K562 (cell line): Measurements from ENCODE around the gene SUV39H2. TPM values are rescaled to one million over a fixed set of nuclear protein-coding genes. Genes with fewer than 3 reads are reported as not detected.

ENCODE experiments used
- ATAC-seq: fragments of 200-7000 bp; cut with Tn5 transposase; 3 replicates; pipeline ENCODE4 v1.9.1; 2020; ENCODE audit warnings: moderate library complexity
- BruUV-seq: library from RNA; stranded (reverse); fragments of 400-500 nt; replicated peaks from 2 replicates; lab custom pipeline; 2021; lab: Mats Ljungman, UMichigan
- CTCF ChIA-PET: fragments of 300-600 bp; formaldehyde crosslinking; extraction: SDS; loops from one replicate; lab custom pipeline; 2021; ENCODE audit warnings: low intra/inter-chr PET ratio; lab: Yijun Ruan, JAX
- POLR2A ChIA-PET: fragments of 300-600, 350-650 bp; sonication (Branson Sonifier 250); formaldehyde crosslinking; extraction: SDS; loops from one replicate; lab custom pipeline; 2021; ENCODE audit warnings: antibody characterized with exemption, inconsistent platforms; lab: Yijun Ruan, JAX
- DNase-seq, 4 experiments: peaks; one replicate each; pipeline versions ENCODE4 v3.0.0 to v3.0.0-alpha.2; 2011 to 2018; ENCODE audit warnings: low spot score in 3 of 4, mixed read lengths in 3 of 4; ENCODE audit errors: extremely low read depth in 1 of 4
- FAIRE-seq: peaks from 2 replicates; lab custom pipeline; 2011; peaks lifted over from hg19 to GRCh38; lab: Jason Lieb, UNC
- H2AFZ ChIP-seq: 2 replicates; pipeline ENCODE4 v1.6.0; 2011; ENCODE audit warnings: low read depth, low read length, control low read depth, inconsistent platforms
- H3K27ac ChIP-seq: fragments of 200-600 bp; 3 replicates; pipeline ENCODE4 v1.8.0; 2011; ENCODE audit warnings: low read depth, mild to moderate bottlenecking, control low read depth, inconsistent platforms, low read length, moderate library complexity, mixed read lengths; ENCODE audit errors: extremely low read depth
- H3K27me3 ChIP-seq, 2 experiments: fragments of 300-600 bp in 1 of 2; 2 replicates in 1 of 2; 3 replicates in 1 of 2; pipeline versions ENCODE4 v1.6.0 to v1.8.0; 2011; ENCODE audit warnings: inconsistent platforms in 2 of 2, low read length in 2 of 2, mild to moderate bottlenecking in 1 of 2, mixed read lengths in 1 of 2, moderate library complexity in 1 of 2; ENCODE audit not compliant: control insufficient read depth in 2 of 2, insufficient read depth in 2 of 2
- H3K36me3 ChIP-seq: fragments of 300-600 bp; 3 replicates; pipeline ENCODE4 v1.8.0; 2011; ENCODE audit warnings: mild to moderate bottlenecking, low read length, inconsistent platforms; ENCODE audit not compliant: control insufficient read depth, insufficient read depth
- H3K4me1 ChIP-seq, 2 experiments: fragments of 200-600 bp in 1 of 2; replicated peaks in 1 of 2; 2 replicates in 1 of 2; 3 replicates in 1 of 2; pipeline versions ENCODE4 v1.5.1 to v1.8.0; 2011; ENCODE audit warnings: inconsistent platforms in 2 of 2, low read length in 2 of 2, mild to moderate bottlenecking in 1 of 2, mixed read lengths in 1 of 2, moderate library complexity in 1 of 2; ENCODE audit not compliant: control insufficient read depth in 2 of 2, insufficient read depth in 2 of 2
- H3K4me2 ChIP-seq: 2 replicates; pipeline ENCODE4 v1.6.1; 2011; ENCODE audit warnings: low read length, control low read depth, inconsistent platforms, mixed read lengths; ENCODE audit not compliant: insufficient read depth
- H3K4me3 ChIP-seq: fragments of 200-600 bp; sonication (generic), shearing (Covaris generic); 2 replicates; pipeline ENCODE4 v1.5.1; 2016; ENCODE audit warnings: control low read depth, inconsistent platforms
- H3K79me2 ChIP-seq: fragments of 200-600 bp; 3 replicates; pipeline ENCODE4 v1.8.0; 2011; ENCODE audit warnings: low read length, inconsistent platforms; ENCODE audit not compliant: control insufficient read depth, insufficient read depth
- H3K9ac ChIP-seq, 2 experiments: 2 replicates each; pipeline versions ENCODE4 v1.6.0 to v1.6.1; 2011; ENCODE audit warnings: low read depth in 2 of 2, low read length in 2 of 2, control low read depth in 1 of 2, inconsistent platforms in 1 of 2, mild to moderate bottlenecking in 1 of 2, mixed read lengths in 1 of 2; ENCODE audit not compliant: insufficient read depth in 1 of 2
- H3K9me1 ChIP-seq: one replicate; pipeline ENCODE4 v1.6.0; 2011; ENCODE audit warnings: inconsistent platforms, mild to moderate bottlenecking, low read length, moderate library complexity; ENCODE audit not compliant: control insufficient read depth, insufficient read depth
- H3K9me3 ChIP-seq: replicated peaks from 2 replicates; pipeline ENCODE4 v1.5.1; 2011; ENCODE audit warnings: low read depth, low read length, inconsistent platforms; ENCODE audit not compliant: control insufficient read depth, insufficient read depth
- H4K20me1 ChIP-seq: replicated peaks from 2 replicates; pipeline ENCODE4 v1.6.1; 2011; ENCODE audit warnings: low read length, inconsistent platforms, mixed read lengths; ENCODE audit not compliant: control insufficient read depth, insufficient read depth
- CBX1 ChIP-seq: sonication (generic); IDR thresholded peaks from 2 replicates; pipeline ENCODE4 v1.6.1; 2016; ENCODE audit warnings: antibody characterized with exemption, low read depth, mild to moderate bottlenecking
- CEBPG ChIP-seq, 3 experiments: fragments of 200-800 bp in 1 of 3; sonication (Bioruptor generic) in 1 of 3; sonication (generic) in 1 of 3; formaldehyde crosslinking in 1 of 3; IDR thresholded peaks in 2 of 3; conservative IDR thresholded peaks in 1 of 3; 2 replicates each; pipeline versions ENCODE4 v1.6.1 to v1.8.0; 2016 to 2022; ENCODE audit warnings: missing compliant biosample characterization in 2 of 3, missing genetic modification characterization in 2 of 3, mild to moderate bottlenecking in 1 of 3, missing genetic modification reagents in 1 of 3
- CHD1 ChIP-seq: fragments of 200-600 bp; sonication (generic); IDR thresholded peaks from one replicate; pipeline ENCODE4 v1.6.1; 2012; ENCODE audit warnings: mild to moderate bottlenecking, moderate library complexity, low read length, inconsistent platforms
- KLF16 ChIP-seq: IDR thresholded peaks from 2 replicates; pipeline ENCODE4 v1.6.1; 2016; ENCODE audit warnings: antibody characterized with exemption
- NONO ChIP-seq, 2 experiments: fragments of 200-400 bp in 1 of 2; fragments of 450-650 bp in 1 of 2; formaldehyde crosslinking in 1 of 2; IDR thresholded peaks; 2 replicates each; pipeline ENCODE4 v1.6.1; 2017; ENCODE audit warnings: low read depth in 2 of 2, mild to moderate bottlenecking in 2 of 2, moderate library complexity in 2 of 2, low read length in 1 of 2
- ZC3H4 ChIP-seq: sonication (generic); formaldehyde crosslinking; IDR thresholded peaks from 2 replicates; pipeline ENCODE4 v1.9.0; 2021; ENCODE audit warnings: missing genetic modification reagents, borderline replicate concordance
- ZNF407 ChIP-seq: fragments of 450-650 bp; IDR thresholded peaks from 2 replicates; pipeline ENCODE4 v1.6.1; 2016; ENCODE audit warnings: low read depth
- WGBS: fragments of 100-300 bp; shearing (Covaris generic); methylation state at CpG from one replicate; pipeline ENCODE4 v1.1.6; 2016; ENCODE audit warnings: low coverage, mixed read lengths; ENCODE audit not compliant: insufficient coverage; ENCODE audit errors: missing lambda C conversion rate; 5-methylcytosine and 5-hydroxymethylcytosine counted together
- in situ Hi-C: fragments of 300-500 bp; cut with MboI; formaldehyde crosslinking; loops from 4 replicates; pipeline ENCODE4 v1.15.0; 2018; ENCODE audit warnings: inconsistent platforms, mixed read lengths
- intact Hi-C: fragments of 100-400 bp; cut with micrococcal nuclease; formaldehyde crosslinking; loops from 2 replicates; pipeline ENCODE4 v1.14.2; 2022
- polyA plus RNA-seq, 8 experiments: library from polyadenylated mRNA; depleted of rRNA in 4 of 8; stranded (reverse) in 5 of 8; unstranded in 3 of 8; fragments of >200 nt; fragmentation: Nextera tagmentation in 2 of 8; fragmentation: Illumina TruSeq in 1 of 8; extraction: Ambion mirVana in 2 of 8; extraction: Trizol in 1 of 8; gene quantifications; 2 replicates each; pipeline versions ENCODE4 v1.2.1 to v1.2.3, GENCODE V29; 2011 to 2014; ENCODE audit warnings: inconsistent platforms in 1 of 8, missing spikeins in 1 of 8
- total RNA-seq, 7 experiments: library from RNA; depleted of rRNA in 6 of 7; stranded (reverse); fragments of >200 nt in 6 of 7; fragmentation: Illumina TruSeq in 2 of 7; extraction: Trizol in 2 of 7; gene quantifications; 2 replicates each; pipeline versions ENCODE4 v1.2.1 to v1.2.3, GENCODE V29; 2011 to 2021; ENCODE audit warnings: low replicate concordance in 1 of 7
- TF ChIP-seq, protein P1 (sequence below): fragments of 250-450 bp; sonication (Bioruptor Pico); IDR thresholded peaks from 2 replicates; pipeline ENCODE4 v1.5.0; 2020; ENCODE audit warnings: mild to moderate bottlenecking
- TF ChIP-seq, protein P2 (sequence below): conservative IDR thresholded peaks from 2 replicates; pipeline ENCODE4 v1.6.1; 2011; ENCODE audit warnings: low read depth, mild to moderate bottlenecking, low read length; ENCODE audit not compliant: control insufficient read depth

The SUV39H2 gene
- total and polyA plus RNA-seq, 9 of the 15 experiments (the other 6 are each of a cell fraction or from before 2014, with no cell fraction given) = 24.1 to 54.3 (median 41.3) TPM

DNA sequence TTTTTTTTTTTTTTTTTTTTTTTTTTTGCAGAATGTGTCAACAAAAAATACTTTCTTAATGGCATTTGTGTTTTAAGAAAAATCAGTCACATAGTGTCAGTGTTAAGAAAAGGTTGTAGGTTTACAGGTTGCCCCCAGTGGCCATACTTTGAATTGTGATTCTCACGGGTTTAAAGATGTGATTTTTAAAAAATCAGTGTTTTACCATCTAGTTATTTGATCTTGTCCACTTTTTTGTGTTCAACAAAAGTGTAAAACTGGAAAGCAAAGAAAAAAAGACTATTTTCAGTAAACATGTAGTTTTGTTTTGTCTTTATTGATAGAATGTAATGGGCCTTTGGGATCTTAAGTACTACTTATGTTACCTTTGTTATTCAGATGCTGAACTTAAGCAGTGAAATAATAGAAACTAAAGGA lies 25.7 kb downstream of the SUV39H2 start (continued):
- TF ChIP-seq ZNF407 (no peak), KLF16 (no peak)

DNA sequence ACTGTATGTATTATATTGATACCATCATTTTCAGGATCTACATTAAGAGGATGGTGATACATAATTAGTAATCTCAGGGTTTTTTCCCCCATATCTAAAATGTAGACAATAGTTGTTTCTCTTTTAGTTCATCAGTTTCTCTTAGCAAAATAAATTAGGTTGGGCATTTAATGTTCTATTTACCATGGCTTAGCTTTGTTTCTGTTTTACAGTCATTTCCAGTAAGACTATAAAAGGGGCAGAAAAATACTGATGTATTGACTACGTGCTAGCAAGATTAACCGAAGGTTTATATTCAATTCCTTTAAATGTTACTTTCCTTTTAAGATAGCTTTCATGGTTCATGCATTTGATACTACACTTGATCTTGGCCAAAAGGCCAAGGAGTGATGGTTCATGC lies 26.2 kb downstream of the SUV39H2 start:
- ATAC-seq (no peak), FAIRE-seq (no peak), DNase-seq (no peak)
- H3K9me1 ChIP-seq = no peaks in the 10 kb centered on the region
- no peaks in the 10 kb centered on the region for H3K27me3 ChIP-seq
- H3K4me1 ChIP-seq = no peaks in the 10 kb centered on the region
- WGBS = 98% methylated on average over 2 of the region's 2 CpGs
- no peaks in the 10 kb centered on the region for H4K20me1 ChIP-seq
- peaks cover 92% of the 10 kb centered on the region for H3K36me3 ChIP-seq
- intact Hi-C loops = no loop called here
- H3K79me2 ChIP-seq = no peaks in the 10 kb centered on the region
- no peak overlapping the region for H3K4me3 ChIP-seq
- H3K27ac ChIP-seq = no peak overlapping the region
- H3K4me2 ChIP-seq = no peak overlapping the region
- no TSS peak for BruUV-seq
- no peak overlapping the region for H2AFZ ChIP-seq
- ChIA-PET CTCF (no interaction called here), POLR2A (interaction anchor here (0.9 kb wide), 1 partner anchor 22 kb away, joined by 4 read pairs; no protein-coding TSS in a partner anchor)
- in situ Hi-C loops = no loop called here
- no peak overlapping the region for H3K9ac ChIP-seq
- no peaks in the 10 kb centered on the region for H3K9me3 ChIP-seq
- TF ChIP-seq ZC3H4 (CRISPR knock-in tag) (no peak), CBX1 (no peak), CHD1 (no peak), CEBPG (CRISPR knock-in tag; IDR thresholded peaks at IDR 0.05) (no peak), CEBPG (tag; conservative IDR thresholded peaks at IDR 0.05 in 1 of 2, IDR thresholded peaks at IDR 0.05 in 1 of 2) (no peak), NONO (IDR thresholded peaks at IDR 0.05; ENCODE audit: low read depth in 2 of 2, low read length in 1 of 2) (no peak)
- TF ChIP-seq, protein P1, sequence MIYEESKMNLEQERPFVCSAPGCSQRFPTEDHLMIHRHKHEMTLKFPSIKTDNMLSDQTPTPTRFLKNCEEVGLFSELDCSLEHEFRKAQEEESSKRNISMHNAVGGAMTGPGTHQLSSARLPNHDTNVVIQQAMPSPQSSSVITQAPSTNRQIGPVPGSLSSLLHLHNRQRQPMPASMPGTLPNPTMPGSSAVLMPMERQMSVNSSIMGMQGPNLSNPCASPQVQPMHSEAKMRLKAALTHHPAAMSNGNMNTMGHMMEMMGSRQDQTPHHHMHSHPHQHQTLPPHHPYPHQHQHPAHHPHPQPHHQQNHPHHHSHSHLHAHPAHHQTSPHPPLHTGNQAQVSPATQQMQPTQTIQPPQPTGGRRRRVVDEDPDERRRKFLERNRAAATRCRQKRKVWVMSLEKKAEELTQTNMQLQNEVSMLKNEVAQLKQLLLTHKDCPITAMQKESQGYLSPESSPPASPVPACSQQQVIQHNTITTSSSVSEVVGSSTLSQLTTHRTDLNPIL (CRISPR knock-in tag) = no peak
- TF ChIP-seq, protein P2, sequence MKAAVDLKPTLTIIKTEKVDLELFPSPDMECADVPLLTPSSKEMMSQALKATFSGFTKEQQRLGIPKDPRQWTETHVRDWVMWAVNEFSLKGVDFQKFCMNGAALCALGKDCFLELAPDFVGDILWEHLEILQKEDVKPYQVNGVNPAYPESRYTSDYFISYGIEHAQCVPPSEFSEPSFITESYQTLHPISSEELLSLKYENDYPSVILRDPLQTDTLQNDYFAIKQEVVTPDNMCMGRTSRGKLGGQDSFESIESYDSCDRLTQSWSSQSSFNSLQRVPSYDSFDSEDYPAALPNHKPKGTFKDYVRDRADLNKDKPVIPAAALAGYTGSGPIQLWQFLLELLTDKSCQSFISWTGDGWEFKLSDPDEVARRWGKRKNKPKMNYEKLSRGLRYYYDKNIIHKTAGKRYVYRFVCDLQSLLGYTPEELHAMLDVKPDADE = no peak
